Non-pigmented ciliary epithelial cell (primary cell): ENCODE measurements around the gene RPS6KA2.
"Not testable (repeated sequence)": the region's sequence is repeated elsewhere in the genome, so short reads cannot be mapped to it uniquely, and the experiment has no call there.

Source experiments
- DNase-seq: peaks from one replicate; pipeline ENCODE4 v3.0.0-alpha.2; 2010; ENCODE audit warnings: low read depth

RPS6KA2 gene

DNA sequence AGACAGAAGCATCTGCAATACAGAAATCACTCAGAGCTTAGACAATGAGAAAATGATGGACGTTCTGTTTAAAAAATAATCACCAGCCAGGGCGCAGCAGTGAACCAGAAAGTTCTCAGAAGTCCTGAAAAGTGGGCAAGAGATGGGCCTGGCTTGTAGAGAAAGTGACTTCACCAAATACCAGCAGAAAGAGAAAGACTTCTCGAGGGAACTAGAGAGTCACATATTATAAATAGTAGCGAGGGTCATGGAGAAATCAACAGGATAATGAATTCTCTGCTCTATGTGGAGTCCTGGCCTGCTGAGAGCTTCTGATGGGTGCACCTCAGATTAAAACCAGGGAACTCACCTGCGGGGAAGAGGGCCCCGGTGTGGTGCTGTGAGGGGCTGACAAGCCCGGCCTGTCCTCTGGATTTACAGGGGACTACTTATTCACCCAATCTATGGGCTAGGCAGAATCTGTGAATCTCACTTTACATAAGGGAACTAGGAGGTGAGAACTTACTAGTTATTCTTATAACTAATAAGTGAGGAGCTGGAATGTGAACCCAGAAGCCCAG is 35.0 kb downstream of the RPS6KA2 start:
- no peak for DNase-seq

DNA sequence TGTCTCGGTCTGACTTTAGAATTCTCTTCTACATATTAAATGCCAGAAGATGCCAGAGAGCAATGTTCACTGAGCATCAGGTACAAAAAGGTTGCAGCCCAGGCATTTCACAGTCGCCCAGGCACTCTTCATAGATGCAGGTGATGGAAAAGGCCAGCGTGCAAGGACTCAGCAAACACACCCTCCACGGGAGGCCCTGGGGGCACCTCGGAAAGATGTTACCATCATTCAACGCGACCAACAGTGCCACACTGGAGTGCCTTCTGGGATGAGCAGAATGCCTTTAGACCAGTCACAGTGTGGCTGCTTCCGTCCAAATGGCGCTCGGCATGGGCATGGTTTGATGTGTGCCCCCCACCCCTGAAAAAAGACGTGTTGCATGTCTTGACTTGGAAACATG is 36.0 kb downstream of the RPS6KA2 start:
- no peak for DNase-seq

DNA sequence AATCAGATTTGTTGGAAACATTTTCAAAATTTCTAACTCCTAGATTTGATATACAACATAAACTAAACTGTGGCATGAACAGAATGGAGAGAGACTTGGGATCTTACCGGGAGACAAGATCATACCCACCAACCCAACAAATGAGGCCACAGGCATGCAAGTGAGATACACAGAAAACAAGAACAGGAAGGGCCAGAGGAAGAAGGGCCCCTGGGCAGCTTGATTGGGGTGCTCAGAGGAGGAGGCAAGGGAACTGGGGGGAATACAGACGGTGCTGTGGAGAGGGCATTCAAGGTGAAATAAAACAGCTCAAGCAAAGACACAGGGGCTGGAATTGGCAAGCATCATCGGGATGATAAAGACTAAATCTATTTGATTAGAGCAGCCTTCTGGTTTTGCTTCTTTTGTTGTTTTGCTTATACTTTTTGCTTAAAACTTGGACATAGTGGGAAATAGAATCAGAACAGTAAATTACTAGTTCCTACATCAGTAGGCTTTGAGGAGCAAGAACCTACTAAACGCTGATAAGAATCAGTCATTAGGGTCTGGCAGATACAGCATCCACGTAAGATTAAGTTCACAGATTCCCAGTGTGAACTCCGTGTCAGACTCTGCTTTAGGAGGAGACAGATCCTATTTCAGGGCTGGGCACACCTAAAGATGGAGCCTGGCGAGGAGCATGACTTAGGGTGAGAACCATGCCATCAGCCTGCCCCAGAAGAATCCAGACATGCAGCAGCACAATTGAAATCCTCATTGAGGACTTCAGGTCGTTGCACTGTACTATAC is 37.1 kb downstream of the RPS6KA2 start:
- DNase-seq: no peak

DNA sequence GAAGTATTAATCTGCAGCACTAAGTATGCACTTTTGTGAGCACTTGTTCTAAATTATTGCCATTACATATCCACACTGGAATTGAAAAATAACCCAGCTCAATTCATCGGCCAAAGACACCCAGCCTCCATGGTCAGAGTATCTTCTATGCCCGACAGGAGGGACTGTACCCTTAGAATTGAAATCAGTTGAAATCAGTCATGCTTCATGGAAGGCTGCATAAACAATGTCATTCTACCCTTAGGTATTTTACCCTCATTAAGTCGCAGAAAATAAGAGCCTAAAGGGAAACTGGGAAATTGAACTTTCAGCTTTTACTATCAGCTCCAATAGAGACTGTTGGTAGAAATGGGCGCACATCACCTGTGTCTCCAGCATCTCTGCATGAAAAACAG is 37.7 kb downstream of the RPS6KA2 start:
- no peak for DNase-seq

DNA sequence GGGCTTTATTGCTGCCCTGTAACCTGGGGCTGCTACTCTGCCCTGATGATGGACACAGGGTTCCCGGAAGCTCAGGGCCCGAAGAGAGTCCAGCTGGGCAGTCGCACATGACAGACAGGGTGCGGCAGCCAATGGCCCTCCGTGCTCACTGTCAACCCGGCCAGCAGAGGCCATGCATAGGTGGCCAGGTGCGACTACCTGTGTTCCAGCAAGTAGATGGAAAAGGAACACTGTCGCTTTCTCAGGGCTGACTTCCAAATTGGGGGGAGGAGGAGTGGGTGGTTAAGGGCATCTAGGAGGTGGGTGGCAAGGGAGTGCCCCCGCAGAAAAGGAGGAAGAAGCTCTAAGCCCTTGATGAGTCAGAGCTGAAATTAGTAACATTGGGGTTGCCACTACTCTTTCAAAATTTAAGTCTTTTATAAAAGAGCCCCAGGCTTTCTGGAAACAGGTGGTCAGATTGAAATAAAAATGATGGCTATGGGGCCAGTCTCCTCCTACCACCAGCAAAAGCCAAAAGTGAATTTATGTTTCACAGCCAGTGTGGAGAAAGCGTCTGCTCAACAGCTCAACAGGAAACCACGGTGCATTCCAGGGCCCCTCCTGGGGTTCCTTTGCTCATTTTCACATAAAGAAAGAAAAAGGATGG is 38.2 kb downstream of the RPS6KA2 start:
- DNase-seq: no peak

DNA sequence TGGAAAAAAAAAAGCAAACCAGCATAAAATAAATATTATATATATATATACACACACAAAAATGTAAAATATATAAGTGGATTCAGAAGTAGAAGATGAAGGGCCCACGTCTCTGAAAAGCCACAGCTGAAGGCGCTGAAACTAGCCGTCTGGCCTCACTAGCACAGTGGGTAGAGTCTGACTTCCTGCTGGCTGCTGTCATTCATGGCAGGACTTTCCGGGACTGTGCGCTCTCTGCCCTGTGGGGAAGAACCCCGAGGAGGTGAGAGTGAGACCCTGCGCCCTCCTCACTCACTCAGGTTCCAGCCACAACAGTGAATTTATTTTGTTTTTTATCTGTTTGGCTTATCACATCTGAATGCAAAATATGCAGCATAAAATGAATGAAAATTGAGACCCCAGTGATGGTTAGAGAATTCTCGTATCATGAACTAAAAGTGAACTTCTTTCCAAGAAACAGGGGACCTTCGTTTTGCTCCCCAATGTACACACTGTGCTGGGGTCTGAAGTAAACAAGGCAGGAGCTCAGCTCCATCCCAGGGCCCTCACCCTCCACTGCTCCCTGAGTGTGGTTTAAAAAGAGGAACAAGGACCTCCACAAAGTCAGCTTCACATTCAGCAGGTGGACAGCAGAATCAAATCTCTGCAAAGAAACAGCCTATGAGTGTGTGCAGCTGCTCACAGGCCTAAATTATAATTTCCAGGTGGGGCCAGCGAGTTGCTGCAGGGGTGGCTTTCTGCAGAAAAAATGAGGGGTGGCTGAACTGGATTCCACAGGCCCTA is 39.2 kb downstream of the RPS6KA2 start:
- no peak for DNase-seq

DNA sequence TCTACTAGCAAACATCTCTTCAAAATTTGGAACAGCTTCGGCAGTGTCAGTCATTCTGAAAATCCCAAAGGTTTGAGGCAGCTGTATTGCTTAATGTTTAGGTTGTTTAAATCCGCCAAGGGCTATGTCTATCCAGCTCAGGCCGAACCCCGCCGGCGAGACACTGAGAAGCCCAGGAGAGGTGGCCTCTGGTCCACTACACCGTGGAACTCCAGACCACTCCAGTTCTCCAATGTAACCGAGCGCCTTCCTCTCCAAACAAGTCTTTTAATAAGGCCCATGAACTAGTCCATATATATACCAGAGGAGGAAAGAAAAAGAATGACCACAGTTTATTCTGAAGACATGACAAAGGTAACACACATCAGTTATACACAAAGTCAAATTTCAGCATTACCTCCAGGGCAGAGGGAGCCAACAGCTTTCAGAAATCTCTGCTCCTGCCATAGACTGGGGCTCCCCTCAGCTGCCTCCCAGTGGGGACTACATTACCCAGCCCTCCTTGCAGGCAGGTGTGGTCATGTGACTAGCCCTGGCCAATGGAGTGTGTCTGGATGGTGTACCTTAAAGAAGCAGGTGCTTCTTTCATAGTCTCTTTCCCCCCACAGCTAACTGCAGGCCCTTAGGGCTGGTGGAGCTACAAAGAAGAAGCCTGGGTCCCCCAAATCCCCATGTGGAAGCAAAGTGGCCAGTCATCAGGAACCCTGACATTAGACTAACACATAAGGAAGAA is 40.5 kb downstream of the RPS6KA2 start, which contains the start of gene RAMACL:
TSS of gene RAMACL (minus strand) at position 255 of the 733 bp plus-strand sequence. CDS start at position 54, 201 bp downstream.
- no peak for DNase-seq

DNA sequence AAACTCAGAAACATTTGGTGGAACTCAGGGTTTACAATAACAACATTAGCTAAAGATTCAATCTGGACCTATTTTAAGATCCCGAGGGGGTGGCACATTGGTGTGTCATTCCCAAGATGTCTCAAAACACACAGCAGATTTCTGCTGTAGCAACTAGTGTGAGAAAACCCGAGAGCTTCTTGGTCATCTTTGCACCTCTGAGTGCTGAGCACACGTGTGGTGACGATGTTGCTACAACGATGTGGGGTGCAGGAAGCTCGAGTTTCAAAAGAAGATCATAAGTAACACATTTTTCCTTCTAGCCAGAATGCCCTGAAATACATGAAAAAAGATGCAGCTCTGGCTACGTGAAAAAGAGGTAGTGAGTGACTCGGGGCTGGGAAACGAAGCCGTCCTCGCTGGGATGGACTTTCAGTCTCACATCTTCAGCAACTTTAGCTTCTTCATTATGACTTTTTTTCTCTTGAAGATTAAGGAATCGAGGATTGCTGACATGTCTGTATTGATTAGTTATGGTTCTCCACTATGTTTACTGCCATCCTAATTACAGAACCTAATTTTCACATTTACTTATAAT is 42.1 kb downstream of the RPS6KA2 start:
- no peak for DNase-seq

DNA sequence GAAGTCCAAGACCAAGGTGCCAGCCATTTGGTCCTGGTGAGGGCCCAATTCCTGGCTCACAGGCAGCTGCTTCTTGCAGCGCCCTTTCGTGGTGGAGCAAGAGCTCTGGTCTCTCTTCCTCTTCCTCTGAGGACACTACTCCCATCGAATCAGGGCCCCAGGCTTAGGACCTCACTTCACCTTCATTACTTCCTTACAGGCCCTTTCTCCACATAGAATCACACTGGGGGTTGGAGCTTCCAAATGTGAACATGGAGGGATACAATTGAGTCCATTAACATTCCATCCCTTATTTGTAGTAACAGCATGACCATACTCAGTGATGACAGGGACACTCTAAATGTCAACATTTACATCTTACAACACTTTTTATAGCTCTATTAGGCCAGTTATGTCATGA is 42.9 kb downstream of the RPS6KA2 start:
- DNase-seq: no peak

DNA sequence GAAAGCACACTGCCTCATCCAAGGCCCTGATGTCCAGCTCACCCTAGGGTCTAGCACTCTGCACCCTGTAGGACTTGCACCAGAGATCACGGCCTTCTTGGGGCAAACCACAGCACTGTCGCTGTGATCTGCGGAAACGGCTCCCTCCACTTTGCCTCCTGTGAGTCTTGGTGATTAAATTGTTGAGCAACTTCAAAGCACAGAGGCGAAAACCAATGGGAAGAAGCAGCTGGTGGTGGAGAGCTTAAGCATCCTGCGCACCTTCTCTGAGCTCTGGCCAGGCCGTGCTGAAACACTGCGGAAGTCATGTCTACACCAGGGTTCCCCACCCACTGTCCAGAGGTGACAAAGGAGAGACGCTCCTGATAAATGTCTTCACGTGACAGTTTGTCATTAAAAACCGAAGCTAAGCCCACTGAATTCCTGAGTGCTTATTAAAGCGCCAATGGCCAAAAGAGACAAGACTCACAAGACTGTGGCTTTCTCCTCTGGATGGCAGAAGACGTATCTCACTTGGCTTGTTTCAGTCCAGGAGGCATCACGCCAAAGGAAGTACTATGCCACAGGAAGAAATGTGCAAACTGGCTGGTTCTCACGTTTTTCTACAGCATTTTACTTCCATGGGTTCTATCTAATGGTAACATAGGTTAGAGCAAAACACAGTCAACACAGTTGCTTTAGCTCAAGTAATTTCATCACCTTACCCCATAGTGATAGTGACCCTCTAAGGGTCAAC is 43.7 kb downstream of the RPS6KA2 start:
- no peak for DNase-seq

DNA sequence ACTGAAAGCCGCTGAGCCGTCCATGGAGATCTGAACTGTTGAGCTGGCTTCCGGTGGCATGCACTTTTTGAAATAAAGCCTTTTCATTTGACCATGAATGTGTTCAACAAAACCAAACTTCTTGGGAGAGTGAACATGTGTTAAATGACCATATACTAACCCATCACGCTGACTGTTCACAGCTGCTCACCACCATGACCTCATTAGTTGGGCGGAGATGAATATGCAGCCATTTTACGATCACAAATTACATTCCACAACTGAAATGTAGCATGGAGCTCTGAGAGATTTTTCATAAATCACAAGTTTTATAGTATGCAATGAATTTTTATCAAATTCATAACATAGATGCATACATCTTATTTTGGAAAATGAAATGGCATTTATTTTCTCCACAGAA is 44.8 kb downstream of the RPS6KA2 start:
- no peak for DNase-seq

DNA sequence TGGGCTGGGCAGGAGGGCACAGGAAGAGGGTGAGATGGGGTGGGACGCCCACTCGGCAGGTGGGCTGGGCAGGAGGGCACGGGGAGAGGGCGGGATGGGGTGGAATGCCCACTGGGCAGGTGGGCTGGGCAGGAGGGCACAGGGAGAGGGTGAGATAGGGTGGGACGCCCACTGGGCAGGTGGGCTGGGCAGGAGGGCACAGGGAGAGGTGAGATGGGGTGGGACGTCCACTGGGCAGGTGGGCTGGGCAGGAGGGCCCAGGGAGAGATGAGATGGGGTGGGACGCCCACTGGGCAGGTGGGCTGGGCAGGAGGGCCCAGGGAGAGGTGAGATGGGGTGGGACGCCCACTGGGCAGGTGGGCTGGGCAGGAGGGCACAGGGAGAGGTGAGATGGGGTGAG is 45.2 kb downstream of the RPS6KA2 start:
- not testable (repeated sequence) for DNase-seq

DNA sequence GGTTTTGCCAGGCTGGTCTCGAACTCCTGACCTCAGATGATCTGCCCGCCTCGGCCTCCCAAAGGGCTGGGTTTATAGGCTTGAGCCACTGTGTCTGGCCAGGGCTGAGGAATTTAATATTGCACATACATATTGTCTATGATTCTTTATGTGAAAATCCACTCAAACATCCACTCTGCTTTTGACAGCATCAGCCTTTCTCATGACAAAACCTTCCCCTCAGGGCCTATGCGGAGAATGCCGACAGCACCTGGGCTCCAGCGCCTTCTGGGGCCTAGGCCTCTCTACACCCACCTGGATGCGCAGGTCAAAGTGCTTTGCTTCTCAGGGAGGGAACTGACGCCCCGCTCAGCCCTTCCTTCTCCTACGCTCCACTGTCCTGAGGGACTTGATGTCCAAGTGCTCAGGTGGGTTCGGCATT is 46.0 kb downstream of the RPS6KA2 start:
- no peak for DNase-seq

DNA sequence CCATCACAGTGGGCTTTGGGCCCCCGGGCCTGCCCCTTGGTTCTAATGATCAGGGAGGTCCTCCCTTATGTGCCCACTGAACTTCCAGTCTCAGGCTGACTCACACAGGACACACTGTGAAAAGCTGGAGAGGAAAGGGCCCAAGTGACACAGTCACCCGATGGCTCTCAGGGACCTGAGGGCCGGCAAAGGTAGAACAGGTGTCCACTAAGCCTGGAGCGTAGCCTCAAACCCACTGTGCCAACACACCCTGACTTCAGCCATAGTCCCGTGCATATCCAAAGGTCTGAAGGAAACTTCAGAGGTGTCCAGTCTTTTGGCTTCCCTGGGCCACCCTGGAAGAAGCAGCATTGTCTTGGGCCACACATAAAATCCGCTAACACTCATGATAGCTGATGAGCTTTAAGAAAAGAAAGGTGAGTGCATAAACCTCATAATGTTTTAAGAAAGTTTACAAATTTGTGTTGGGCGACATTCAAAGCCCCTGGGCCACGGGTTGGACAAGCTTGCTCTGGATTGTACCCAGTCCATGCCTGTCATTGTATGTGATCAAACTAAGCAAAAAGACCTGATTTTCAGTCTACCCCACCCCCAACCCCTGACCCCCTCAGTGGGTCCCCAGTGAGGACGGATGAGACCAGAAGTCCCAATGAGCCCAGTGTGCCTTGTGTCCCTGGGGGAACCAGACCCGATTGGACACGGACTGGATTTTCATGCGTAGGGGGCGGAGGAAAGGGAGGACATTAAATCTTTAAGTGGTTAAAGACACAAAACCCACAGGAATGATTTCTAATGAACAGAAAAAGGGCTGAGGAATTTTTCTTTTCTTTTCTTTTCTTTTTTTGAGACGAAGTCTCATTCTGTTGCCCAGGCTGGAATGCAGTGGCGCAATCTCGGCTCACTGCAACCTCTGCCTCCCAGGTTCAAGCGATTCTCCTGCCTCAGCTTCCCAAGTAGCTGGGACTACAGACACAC is 46.7 kb downstream of the RPS6KA2 start:
- DNase-seq: no peak

DNA sequence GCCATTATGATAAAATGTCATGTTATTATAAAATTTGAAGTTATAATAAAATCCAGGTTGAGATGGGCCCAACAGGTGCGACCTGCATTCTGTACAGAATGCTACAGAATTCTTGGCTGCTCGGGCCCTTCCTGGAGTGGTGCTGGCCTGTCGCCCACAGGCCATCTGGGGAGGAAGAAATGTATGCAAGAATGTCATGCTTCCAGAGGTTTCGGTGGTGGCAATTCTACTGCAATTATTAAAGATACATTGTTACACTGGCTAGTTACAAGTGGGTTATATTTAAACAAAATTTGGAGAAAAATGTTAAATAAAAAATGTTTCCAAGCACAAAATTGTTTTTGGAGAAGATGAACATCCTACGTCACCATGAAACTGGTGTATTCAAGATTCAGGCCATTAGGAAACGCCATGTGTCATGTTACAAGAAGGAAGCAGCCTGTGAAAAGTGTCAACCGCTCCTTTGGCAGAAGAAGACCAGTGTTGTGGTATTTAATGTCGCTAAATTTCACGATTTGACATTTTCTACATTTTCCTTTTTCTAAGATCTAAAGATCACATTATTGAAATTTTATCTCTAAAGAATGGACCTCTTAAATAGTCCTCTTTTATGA is 47.7 kb downstream of the RPS6KA2 start:
- DNase-seq: no peak

DNA sequence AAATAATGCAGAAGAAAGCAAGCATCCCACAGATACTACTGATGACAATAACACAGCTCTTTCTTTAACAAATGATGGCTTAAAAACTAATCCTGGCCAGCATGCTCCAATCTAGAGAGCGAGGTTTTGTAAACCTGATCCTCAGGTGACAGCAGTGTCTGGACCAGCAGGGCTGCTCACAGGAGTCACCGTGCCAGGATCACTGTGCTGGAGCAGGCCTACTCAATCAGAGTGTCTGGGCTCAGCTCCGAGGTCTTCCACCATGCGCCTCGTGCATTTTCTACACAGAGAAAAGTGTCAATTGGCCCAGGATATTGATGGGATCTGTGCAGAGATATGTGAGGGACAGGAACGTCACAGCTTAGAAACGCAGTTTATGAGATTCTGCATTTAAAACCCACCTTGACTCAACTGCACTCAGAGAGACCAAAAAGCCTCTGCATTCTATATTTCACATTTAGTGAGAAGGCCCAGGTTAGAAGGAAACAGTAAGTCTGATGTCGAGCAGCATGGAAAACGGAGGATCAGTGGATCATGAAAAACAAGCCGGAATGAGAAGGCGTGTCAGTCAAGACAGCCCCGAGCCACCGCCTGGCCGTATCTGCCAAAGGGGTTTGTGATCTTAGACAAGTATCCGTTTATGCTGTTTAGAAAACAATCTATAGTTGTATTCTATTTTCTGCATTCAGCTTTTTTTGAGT is 48.4 kb downstream of the RPS6KA2 start:
- DNase-seq: no peak

DNA sequence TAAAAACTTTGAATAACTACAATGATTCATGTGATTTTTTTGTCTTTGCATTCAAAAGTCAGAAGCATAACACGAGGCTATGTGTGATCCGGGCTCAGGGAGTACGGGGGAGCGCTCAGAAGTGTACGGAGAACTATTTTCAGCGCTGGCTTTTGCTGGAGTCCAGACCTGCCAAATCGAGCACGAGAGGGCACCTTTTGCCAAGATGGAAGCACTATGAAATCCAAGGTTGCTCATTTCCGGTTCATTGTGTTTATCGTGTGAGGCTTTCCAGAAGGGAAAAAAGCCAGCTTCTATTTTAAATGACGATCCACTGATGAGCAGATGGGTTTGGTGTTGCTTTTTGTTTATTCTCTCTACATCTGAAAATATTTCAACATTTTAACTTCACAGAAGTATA is 51.8 kb downstream of the RPS6KA2 start:
- DNase-seq: no peak

DNA sequence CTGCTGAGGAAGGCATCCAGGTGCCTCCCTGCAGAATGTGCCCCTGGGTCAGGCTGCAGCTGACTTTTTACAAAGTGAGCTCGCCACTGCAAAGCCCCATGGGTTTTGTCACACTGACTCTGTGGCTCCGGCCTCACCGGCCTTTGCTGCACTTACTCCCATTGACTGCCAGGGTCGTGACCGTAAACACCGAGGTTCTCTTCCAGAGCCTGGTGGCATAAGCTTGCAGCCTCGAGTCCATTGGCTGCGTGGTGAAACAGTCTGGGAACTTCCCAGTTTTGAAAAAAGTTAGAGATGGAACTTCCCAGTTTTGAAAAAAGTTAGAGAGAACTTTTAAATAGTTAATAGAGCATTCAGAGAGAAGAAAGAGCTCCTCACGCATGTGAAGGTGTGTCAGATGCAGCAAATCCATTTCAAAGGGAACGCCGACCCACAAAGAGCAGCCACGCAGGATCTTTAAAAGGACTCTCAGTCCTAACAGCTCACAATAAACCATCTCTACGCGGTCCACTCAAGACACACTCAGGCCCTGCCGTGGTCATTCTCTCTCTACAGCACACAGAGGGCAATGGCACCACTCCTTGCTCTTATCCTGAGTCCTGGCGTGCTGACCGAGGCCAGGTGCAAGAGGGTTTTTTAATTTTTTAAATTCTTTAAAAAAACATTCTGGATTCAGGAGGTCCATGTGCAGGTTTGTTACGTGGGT is 53.4 kb downstream of the RPS6KA2 start:
- DNase-seq: no peak
